HCT116 (cell line): ENCODE measurements around the gene CAPN5. TPM values are rescaled to one million over a fixed set of nuclear protein-coding genes. Genes with fewer than 3 reads are reported as not detected.

Experiments used
- ATAC-seq: fragments of 200-7000 bp; cut with Tn5 transposase; 2 replicates; pipeline ENCODE4 v1.9.1; 2020; ENCODE audit warnings: mild to moderate bottlenecking, moderate library complexity
- BruUV-seq: library from RNA; stranded (reverse); fragments of 400-500 nt; replicated peaks from 2 replicates; lab custom pipeline; 2021; lab: Mats Ljungman, UMichigan
- CTCF ChIA-PET: fragments of 300-600 bp; sonication (Branson Sonifier 250); formaldehyde crosslinking; loops from one replicate; lab custom pipeline; 2021; ENCODE audit warnings: antibody characterized with exemption; lab: Charles Lee
- POLR2A ChIA-PET: fragments of 300-600, 350-600 bp; sonication (Branson Sonifier 250); formaldehyde crosslinking; loops from one replicate; lab custom pipeline; 2021; ENCODE audit warnings: antibody characterized with exemption; lab: Charles Lee
- RAD21 ChIA-PET, 2 experiments: fragments of 300-600 bp; sonication (Branson Sonifier 250); formaldehyde crosslinking; loops; one replicate each; lab custom pipeline; 2023; ENCODE audit warnings: low total read pairs in 2 of 2; ENCODE audit not compliant: uncharacterized antibody in 2 of 2, unreplicated experiment in 2 of 2, low non-redundant PET in 1 of 2; lab: Charles Lee
- DNase-seq: peaks from one replicate; pipeline ENCODE4 v3.0.0-alpha.2; 2010; ENCODE audit warnings: low read depth, low spot score
- H2AFZ ChIP-seq: fragments of 200-600 bp; shearing (Covaris generic), sonication (generic); 2 replicates; pipeline ENCODE4 v1.6.1; 2017; ENCODE audit warnings: low read depth, mixed run types, mixed read lengths, antibody characterized with exemption, low read length; ENCODE audit not compliant: poor library complexity, severe bottlenecking
- H3K27ac ChIP-seq: 2 replicates; pipeline ENCODE4 v1.5.1; 2012; ENCODE audit warnings: low read depth, low read length
- H3K27me3 ChIP-seq: fragments of 200-600 bp; sonication (generic); 2 replicates; pipeline ENCODE4 v1.6.1; 2016; ENCODE audit warnings: mixed run types, low read length, mixed read lengths; ENCODE audit not compliant: insufficient read depth
- H3K36me3 ChIP-seq, 2 experiments: fragments of 200-500 bp in 1 of 2; fragments of 200-600 bp in 1 of 2; sonication (Bioruptor generic) in 1 of 2; sonication (generic) in 1 of 2; 2 replicates each; pipeline versions ENCODE4 v1.5.1 to v1.6.1; 2014 to 2016; ENCODE audit warnings: low read length in 2 of 2, inconsistent platforms in 1 of 2, mixed read lengths in 1 of 2, mixed run types in 1 of 2; ENCODE audit not compliant: insufficient read depth in 2 of 2, control insufficient read depth in 1 of 2
- H3K4me1 ChIP-seq, 2 experiments: fragments of 200-600 bp in 1 of 2; sonication (generic) in 1 of 2; 2 replicates each; pipeline versions ENCODE4 v1.5.1 to v1.6.1; 2012 to 2017; ENCODE audit warnings: low read length in 2 of 2, inconsistent platforms in 1 of 2, mild to moderate bottlenecking in 1 of 2, mixed read lengths in 1 of 2, mixed run types in 1 of 2, moderate library complexity in 1 of 2; ENCODE audit not compliant: insufficient read depth in 2 of 2, control insufficient read depth in 1 of 2
- H3K4me2 ChIP-seq: fragments of 200-600 bp; sonication (generic); 2 replicates; pipeline ENCODE4 v1.6.1; 2017; ENCODE audit warnings: mixed run types, low read length, mixed read lengths
- H3K4me3 ChIP-seq, 2 experiments: fragments of 200-600 bp in 1 of 2; sonication (generic) in 1 of 2; replicated peaks in 1 of 2; 2 replicates each; pipeline ENCODE4 v1.5.1; 2011 to 2016; ENCODE audit warnings: low read length in 2 of 2, control low read depth in 1 of 2, low read depth in 1 of 2, mild to moderate bottlenecking in 1 of 2, mixed read lengths in 1 of 2, mixed run types in 1 of 2
- H3K79me2 ChIP-seq: fragments of 200-600 bp; sonication (generic); 2 replicates; pipeline ENCODE4 v1.6.1; 2017; ENCODE audit warnings: mild to moderate bottlenecking, mixed run types, low read length, moderate library complexity, mixed read lengths; ENCODE audit not compliant: insufficient read depth
- H3K9ac ChIP-seq: fragments of 200-600 bp; sonication (generic); 2 replicates; pipeline ENCODE4 v1.6.1; 2016; ENCODE audit warnings: low read length, mixed read lengths
- H3K9me2 ChIP-seq: fragments of 200-600 bp; sonication (generic), shearing (Covaris generic); 2 replicates; pipeline ENCODE4 v1.6.1; 2017; ENCODE audit warnings: mixed run types, mild to moderate bottlenecking, moderate library complexity; ENCODE audit not compliant: insufficient read depth
- H3K9me3 ChIP-seq, 2 experiments: fragments of 200-500 bp in 1 of 2; fragments of 200-600 bp in 1 of 2; sonication (Bioruptor generic) in 1 of 2; sonication (generic) in 1 of 2; 2 replicates each; pipeline ENCODE4 v1.6.1; 2014 to 2017; ENCODE audit warnings: low read length in 2 of 2, mixed read lengths in 2 of 2, inconsistent platforms in 1 of 2, low read depth in 1 of 2, mild to moderate bottlenecking in 1 of 2, mixed run types in 1 of 2, moderate library complexity in 1 of 2; ENCODE audit not compliant: control insufficient read depth in 1 of 2, insufficient read depth in 1 of 2
- H4K20me1 ChIP-seq: fragments of 200-600 bp; sonication (generic), shearing (Covaris generic); 2 replicates; pipeline ENCODE4 v1.6.1; 2017; ENCODE audit warnings: mixed run types, mild to moderate bottlenecking, moderate library complexity; ENCODE audit not compliant: insufficient read depth
- ATF3 ChIP-seq: IDR thresholded peaks from 2 replicates; pipeline ENCODE4 v1.6.1; 2012
- CBX3 ChIP-seq: IDR thresholded peaks from 2 replicates; pipeline ENCODE4 v1.6.1; 2012; ENCODE audit warnings: low read depth
- CEBPB ChIP-seq: IDR thresholded peaks from 2 replicates; pipeline ENCODE4 v1.6.1; 2012; ENCODE audit warnings: low read depth
- EZH2 ChIP-seq: fragments of 200-600 bp; sonication (generic); IDR thresholded peaks from 2 replicates; pipeline ENCODE4 v1.6.1; 2017; ENCODE audit warnings: antibody characterized with exemption, mixed run types
- POLR2AphosphoS5 ChIP-seq: IDR thresholded peaks from 2 replicates; pipeline ENCODE4 v1.6.1; 2011; ENCODE audit warnings: mild to moderate bottlenecking, low read depth, low read length, moderate library complexity
- REST ChIP-seq: IDR thresholded peaks from 2 replicates; pipeline ENCODE4 v1.6.1; 2012; ENCODE audit warnings: low read depth
- SP1 ChIP-seq: IDR thresholded peaks from 2 replicates; pipeline ENCODE4 v1.6.1; 2012; ENCODE audit warnings: low read depth
- ZFX ChIP-seq: fragments of 450-650 bp; IDR thresholded peaks from 2 replicates; pipeline ENCODE4 v1.6.1; 2017
- intact Hi-C: fragments of 100-400 bp; cut with micrococcal nuclease; formaldehyde crosslinking; loops from 2 replicates; pipeline ENCODE4 v1.10.0; 2022
- total RNA-seq: library from RNA; stranded (reverse); gene quantifications from one replicate; pipeline ENCODE4 v1.2.1, GENCODE V29; 2021; ENCODE audit not compliant: unreplicated experiment

CAPN5 gene
- total RNA-seq, 1 experiment from 2014 or later = 8.6 TPM

- H3K36me3 ChIP-seq = no peaks in the 10 kb centered on the region
- H3K4me2 ChIP-seq = no peak overlapping the region
- H3K27ac ChIP-seq = no peak overlapping the region
- H3K9me3 ChIP-seq = no peaks in the 10 kb centered on the region
- H3K9ac ChIP-seq = no peak overlapping the region
- H4K20me1 ChIP-seq = no peaks in the 10 kb centered on the region
- no peak overlapping the region for H3K4me3 ChIP-seq
- TF ChIP-seq CEBPB = no peak
- TF ChIP-seq EZH2 = no peak
- TF ChIP-seq POLR2AphosphoS5 = no peak
- TF ChIP-seq REST = no peak
- TF ChIP-seq ATF3 = no peak
- no peak for TF ChIP-seq ZFX
- TF ChIP-seq CBX3 = no peak
- TF ChIP-seq SP1 = no peak
- ATAC-seq (no peak), DNase-seq (no peak)
- no peaks in the 10 kb centered on the region for H3K79me2 ChIP-seq
- H3K27me3 ChIP-seq = no peaks in the 10 kb centered on the region
- H3K4me1 ChIP-seq = peaks cover 2 to 11% of the 10 kb centered on the region in 2 experiments; a peak in 1 of 4 replicates
- RAD21 ChIA-PET = interaction anchor here in 1 of 2 experiments (0.9 kb wide), 1 partner anchor 45 kb away, joined by 3 read pairs; no protein-coding TSS in a partner anchor
- no peaks in the 10 kb centered on the region for H3K9me2 ChIP-seq
- H2AFZ ChIP-seq = no peak overlapping the region
- no TSS peak for BruUV-seq
- intact Hi-C loops = loop anchor here (5.0 kb wide), 1 partner anchor 286 kb away; no protein-coding TSS in a partner anchor
- POLR2A ChIA-PET = no interaction called here
- CTCF ChIA-PET = interaction anchor here (1.2 to 4.4 kb wide), 3 partner anchors 12 to 369 kb away, joined by 3 to 98 read pairs (median 19); no protein-coding TSS in a partner anchor
Measured at GRCh38 chr11:77093056-77093891, 26.5 kb downstream of the CAPN5 start.
